HG03571 (cell line): ENCODE data around the gene MRPL53.
"Not testable (repeated sequence)": the region's sequence is repeated elsewhere in the genome, so short reads cannot be mapped to it uniquely, and the experiment has no call there.

Experiments used
- ATAC-seq: cut with Tn5 transposase; IDR thresholded peaks from one replicate; pipeline ENCODE4 v1.9.1; 2021; ENCODE audit not compliant: unreplicated experiment

MRPL53 gene

GRCh38 chr2:74502720-74503505 is 30.4 kb upstream of the MRPL53 start:
- no peak for ATAC-seq

- no peak for ATAC-seq
Measured at GRCh38 chr2:74502147-74502719, 29.8 kb upstream of the MRPL53 start.

GRCh38 chr2:74501335-74502071 is 29.0 kb upstream of the MRPL53 start:
- no peak for ATAC-seq

GRCh38 chr2:74500578-74500946 is 28.1 kb upstream of the MRPL53 start:
- no peak for ATAC-seq

GRCh38 chr2:74499940-74500577 is 27.6 kb upstream of the MRPL53 start:
- ATAC-seq = no peak

- no peak for ATAC-seq
Measured at GRCh38 chr2:74499267-74499939, 26.9 kb upstream of the MRPL53 start, which contains the start of gene LBX2. Gene LBX2, minus strand, starts transcription at chr2:74499603. Its CDS starts 66 bp downstream, at chr2:74499537.

GRCh38 chr2:74498500-74499266 is 26.2 kb upstream of the MRPL53 start:
- no peak for ATAC-seq

GRCh38 chr2:74497777-74498499 is 25.5 kb upstream of the MRPL53 start:
- no peak for ATAC-seq

GRCh38 chr2:74496997-74497776 is 24.7 kb upstream of the MRPL53 start:
- no peak for ATAC-seq

- ATAC-seq = no peak
Measured at GRCh38 chr2:74495440-74495839, 23.0 kb upstream of the MRPL53 start.

- ATAC-seq = no peak
Measured at GRCh38 chr2:74493546-74493945, 21.1 kb upstream of the MRPL53 start.

- ATAC-seq = no peak
Measured at GRCh38 chr2:74491648-74492544, 19.4 kb upstream of the MRPL53 start.

GRCh38 chr2:74489906-74490305 is 17.4 kb upstream of the MRPL53 start:
- ATAC-seq = no peak

- no peak for ATAC-seq
Measured at GRCh38 chr2:74488643-74489481, 16.4 kb upstream of the MRPL53 start.

- no peak for ATAC-seq
Measured at GRCh38 chr2:74486141-74486540, 13.7 kb upstream of the MRPL53 start.

- not testable (repeated sequence) for ATAC-seq
Measured at GRCh38 chr2:74483675-74484164, 11.2 kb upstream of the MRPL53 start.
